Stomach (tissue), 9 donors: ENCODE measurements around the gene SIK3. TPM values are rescaled to one million over a fixed set of nuclear protein-coding genes. Genes with fewer than 3 reads are reported as not detected.

Source experiments
- DNase-seq, 2 donors: peaks; one replicate each; pipeline versions ENCODE4 v3.0.0 to v3.0.0-alpha.2; 2013 to 2019
- H3K27ac ChIP-seq, 5 donors: fragments of 200-600 bp in 4 of 5; sonication (generic) in 4 of 5; one replicate each; pipeline ENCODE4 v1.5.1; 2013 to 2019; ENCODE audit warnings: mild to moderate bottlenecking in 1 of 5, moderate library complexity in 1 of 5
- H3K27me3 ChIP-seq, 3 donors: fragments of 200-600 bp; sonication (generic); one replicate each; pipeline ENCODE4 v1.5.1; 2017 to 2019; ENCODE audit warnings: mixed run types in 1 of 3
- H3K36me3 ChIP-seq, 4 donors: fragments of 200-600 bp; sonication (generic); 1 replicate in 3 of 4; 2 replicates in 1 of 4; pipeline ENCODE4 v1.5.1; 2016 to 2019
- H3K4me1 ChIP-seq, 4 donors: fragments of 200-600 bp; sonication (generic); one replicate each; pipeline ENCODE4 v1.5.1; 2016 to 2019
- H3K4me3 ChIP-seq, 4 donors: fragments of 200-600 bp; sonication (generic) in 3 of 4; one replicate each; pipeline ENCODE4 v1.5.1; 2016 to 2019; ENCODE audit warnings: mild to moderate bottlenecking in 1 of 4
- H3K9me3 ChIP-seq, 4 donors: fragments of 200-600 bp; sonication (generic); one replicate each; pipeline ENCODE4 v1.5.1; 2016 to 2019
- EP300 ChIP-seq: sonication (generic); formaldehyde crosslinking; IDR thresholded peaks from one replicate; pipeline ENCODE4 v1.6.1; 2017; ENCODE audit warnings: antibody characterized with exemption
- POLR2A ChIP-seq, 4 donors: fragments of 450-650 bp; IDR thresholded peaks; one replicate each; pipeline ENCODE4 v1.6.1; 2016; ENCODE audit warnings: antibody characterized with exemption in 4 of 4, control low read depth in 2 of 4, mild to moderate bottlenecking in 1 of 4, moderate library complexity in 1 of 4
- POLR2AphosphoS5 ChIP-seq, 3 donors: sonication (generic); formaldehyde crosslinking; IDR thresholded peaks; one replicate each; pipeline ENCODE4 v1.6.1; 2016; ENCODE audit warnings: antibody characterized with exemption in 3 of 3
- WGBS, 5 donors: extraction: QIAGEN DNeasy Blood & Tissue Kit in 3 of 5; methylation state at CpG; one replicate each; pipeline versions ENCODE4 v1.1.5 to v1.1.7; 2013 to 2018; 5-methylcytosine and 5-hydroxymethylcytosine counted together
- intact Hi-C: fragments of 100-400 bp; cut with DNase I; formaldehyde crosslinking; loops from one replicate; pipeline ENCODE4 v1.15.1; 2023; ENCODE audit warnings: low total_unique reads
- polyA plus RNA-seq, 3 donors: library from polyadenylated mRNA; stranded (reverse); fragments of 200-250 nt; gene quantifications; one replicate each; pipeline ENCODE4 v1.2.3, GENCODE V29; 2013
- total RNA-seq, 5 donors: library from RNA; depleted of rRNA; stranded (reverse); fragments of >200 nt; gene quantifications; one replicate each; pipeline versions ENCODE4 v1.1.0 to v1.2.3, GENCODE V29; 2014 to 2016
- TF ChIP-seq, protein P1 (sequence below), 7 experiments: fragments of 450-650 bp in 4 of 7; fragments of 200-600 bp in 3 of 7; sonication (generic) in 3 of 7; IDR thresholded peaks; one replicate each; pipeline ENCODE4 v1.5.1; 2016 to 2019; ENCODE audit warnings: antibody characterized with exemption in 7 of 7, control low read depth in 2 of 7, mild to moderate bottlenecking in 1 of 7
- donor health status: healthy with polysubstance abuse.
- donor health status: Bipolar disorder and iron deficiency.
- donor health status: healthy.

The SIK3 gene
- total and polyA plus RNA-seq, 8 donors: 6.5 to 97.8 (median 23.7) TPM

DNA sequence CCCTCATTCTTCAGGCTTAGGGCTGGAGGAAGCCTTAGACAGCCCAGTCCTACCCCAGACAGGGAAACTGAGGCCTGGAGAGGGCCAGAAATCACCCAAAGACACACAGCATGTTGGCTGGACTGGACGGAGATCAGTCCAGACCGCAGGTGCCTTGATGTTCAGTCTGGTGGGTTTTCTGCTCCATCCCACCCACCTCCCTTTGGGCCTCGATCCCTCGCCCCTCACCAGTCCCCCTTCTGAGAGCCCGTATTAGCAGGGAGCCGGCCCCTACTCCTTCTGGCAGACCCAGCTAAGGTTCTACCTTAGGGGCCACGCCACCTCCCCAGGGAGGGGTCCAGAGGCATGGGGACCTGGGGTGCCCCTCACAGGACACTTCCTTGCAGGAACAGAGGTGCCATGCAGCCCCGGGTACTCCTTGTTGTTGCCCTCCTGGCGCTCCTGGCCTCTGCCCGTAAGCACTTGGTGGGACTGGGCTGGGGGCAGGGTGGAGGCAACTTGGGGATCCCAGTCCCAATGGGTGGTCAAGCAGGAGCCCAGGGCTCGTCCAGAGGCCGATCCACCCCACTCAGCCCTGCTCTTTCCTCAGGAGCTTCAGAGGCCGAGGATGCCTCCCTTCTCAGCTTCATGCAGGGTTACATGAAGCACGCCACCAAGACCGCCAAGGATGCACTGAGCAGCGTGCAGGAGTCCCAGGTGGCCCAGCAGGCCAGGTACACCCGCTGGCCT is 267.9 kb downstream of the SIK3 start:
- intact Hi-C loops: no loop called here
- Histone ChIP-seq H3K4me1 (peaks cover 4 to 37% (median 17%) of the 10 kb centered on the region in 4 donors), H3K4me3 (no peak overlapping the region), H3K27ac (no peak overlapping the region), H3K9me3 (no peaks in the 10 kb centered on the region), H3K27me3 (no peaks in the 10 kb centered on the region), H3K36me3 (no peaks in the 10 kb centered on the region)
- no peak for DNase-seq
- WGBS, 5 donors: 94 to 99% (median 95%) methylated on average over 16 to 17 of the region's 17 CpGs
- no peak for TF ChIP-seq POLR2AphosphoS5 (IDR thresholded peaks at IDR 0.05)
- TF ChIP-seq, protein P1, sequence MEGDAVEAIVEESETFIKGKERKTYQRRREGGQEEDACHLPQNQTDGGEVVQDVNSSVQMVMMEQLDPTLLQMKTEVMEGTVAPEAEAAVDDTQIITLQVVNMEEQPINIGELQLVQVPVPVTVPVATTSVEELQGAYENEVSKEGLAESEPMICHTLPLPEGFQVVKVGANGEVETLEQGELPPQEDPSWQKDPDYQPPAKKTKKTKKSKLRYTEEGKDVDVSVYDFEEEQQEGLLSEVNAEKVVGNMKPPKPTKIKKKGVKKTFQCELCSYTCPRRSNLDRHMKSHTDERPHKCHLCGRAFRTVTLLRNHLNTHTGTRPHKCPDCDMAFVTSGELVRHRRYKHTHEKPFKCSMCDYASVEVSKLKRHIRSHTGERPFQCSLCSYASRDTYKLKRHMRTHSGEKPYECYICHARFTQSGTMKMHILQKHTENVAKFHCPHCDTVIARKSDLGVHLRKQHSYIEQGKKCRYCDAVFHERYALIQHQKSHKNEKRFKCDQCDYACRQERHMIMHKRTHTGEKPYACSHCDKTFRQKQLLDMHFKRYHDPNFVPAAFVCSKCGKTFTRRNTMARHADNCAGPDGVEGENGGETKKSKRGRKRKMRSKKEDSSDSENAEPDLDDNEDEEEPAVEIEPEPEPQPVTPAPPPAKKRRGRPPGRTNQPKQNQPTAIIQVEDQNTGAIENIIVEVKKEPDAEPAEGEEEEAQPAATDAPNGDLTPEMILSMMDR (IDR thresholded peaks at IDR 0.05): no peak
- no peak for TF ChIP-seq EP300
- no peak for TF ChIP-seq POLR2A (IDR thresholded peaks at IDR 0.05)

- DNase-seq: peak in 1 of 2 donors; percentile 40
- WGBS, 5 donors: 73 to 87% (median 80%) methylated on average over 2 to 9 of the region's 9 CpGs
- Histone ChIP-seq H3K4me1 (peaks cover 0 to 30% (median 10%) of the 10 kb centered on the region in 4 donors), H3K27me3 (no peaks in the 10 kb centered on the region), H3K9me3 (no peaks in the 10 kb centered on the region), H3K4me3 (no peak within 1 kb of the TSS), H3K36me3 (no peaks in the 10 kb centered on the region), H3K27ac (no peak within 1 kb of the TSS)
- intact Hi-C loops: no loop called here
- TF ChIP-seq POLR2A (IDR thresholded peaks at IDR 0.05) (no peak), POLR2AphosphoS5 (IDR thresholded peaks at IDR 0.05) (no peak), EP300 (no peak)
- TF ChIP-seq, protein P1 (IDR thresholded peaks at IDR 0.05): no peak
These were observed 268.6 kb downstream of the SIK3 start, which contains the start of gene APOC3 for GRCh38 chr11:116829525-116830183. Gene APOC3, plus strand, starts transcription at chr11:116829907. Its CDS starts 676 bp downstream, at chr11:116830583.

DNA sequence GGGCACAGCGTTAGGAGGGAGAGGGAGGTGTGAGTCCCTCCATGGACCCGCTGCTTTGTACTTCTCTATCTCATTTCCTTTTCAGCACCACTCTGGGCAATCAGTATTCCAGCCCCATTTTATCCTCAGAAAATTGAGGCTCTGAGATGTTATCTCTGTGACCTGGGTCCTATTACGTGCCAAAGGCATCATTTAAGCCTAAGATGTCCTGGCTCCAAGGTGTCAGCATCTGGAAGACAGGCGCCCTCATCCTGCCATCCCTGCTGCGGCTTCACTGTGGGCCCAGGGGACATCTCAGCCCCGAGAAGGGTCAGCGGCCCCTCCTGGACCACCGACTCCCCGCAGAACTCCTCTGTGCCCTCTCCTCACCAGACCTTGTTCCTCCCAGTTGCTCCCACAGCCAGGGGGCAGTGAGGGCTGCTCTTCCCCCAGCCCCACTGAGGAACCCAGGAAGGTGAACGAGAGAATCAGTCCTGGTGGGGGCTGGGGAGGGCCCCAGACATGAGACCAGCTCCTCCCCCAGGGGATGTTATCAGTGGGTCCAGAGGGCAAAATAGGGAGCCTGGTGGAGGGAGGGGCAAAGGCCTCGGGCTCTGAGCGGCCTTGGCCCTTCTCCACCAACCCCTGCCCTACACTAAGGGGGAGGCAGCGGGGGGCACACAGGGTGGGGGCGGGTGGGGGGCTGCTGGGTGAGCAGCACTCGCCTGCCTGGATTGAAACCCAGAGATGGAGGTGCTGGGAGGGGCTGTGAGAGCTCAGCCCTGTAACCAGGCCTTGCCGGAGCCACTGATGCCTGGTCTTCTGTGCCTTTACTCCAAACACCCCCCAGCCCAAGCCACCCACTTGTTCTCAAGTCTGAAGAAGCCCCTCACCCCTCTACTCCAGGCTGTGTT is 269.4 kb downstream of the SIK3 start:
- H3K27ac ChIP-seq: no peak overlapping the region
- H3K27me3 ChIP-seq: no peaks in the 10 kb centered on the region
- H3K9me3 ChIP-seq: no peaks in the 10 kb centered on the region
- 50 to 68% (median 66%) methylated on average over 10 to 16 of the region's 16 CpGs for WGBS, 5 donors
- H3K36me3 ChIP-seq: no peaks in the 10 kb centered on the region
- peaks cover 0 to 30% (median 10%) of the 10 kb centered on the region in 4 donors for H3K4me1 ChIP-seq
- intact Hi-C loops: no loop called here
- TF ChIP-seq POLR2AphosphoS5 (IDR thresholded peaks at IDR 0.05) (no peak), EP300 (no peak), POLR2A (IDR thresholded peaks at IDR 0.05) (no peak)
- TF ChIP-seq, protein P1 (IDR thresholded peaks at IDR 0.05): no peak
- H3K4me3 ChIP-seq: no peak overlapping the region
- DNase-seq: peak in 1 of 2 donors; percentile 49

DNA sequence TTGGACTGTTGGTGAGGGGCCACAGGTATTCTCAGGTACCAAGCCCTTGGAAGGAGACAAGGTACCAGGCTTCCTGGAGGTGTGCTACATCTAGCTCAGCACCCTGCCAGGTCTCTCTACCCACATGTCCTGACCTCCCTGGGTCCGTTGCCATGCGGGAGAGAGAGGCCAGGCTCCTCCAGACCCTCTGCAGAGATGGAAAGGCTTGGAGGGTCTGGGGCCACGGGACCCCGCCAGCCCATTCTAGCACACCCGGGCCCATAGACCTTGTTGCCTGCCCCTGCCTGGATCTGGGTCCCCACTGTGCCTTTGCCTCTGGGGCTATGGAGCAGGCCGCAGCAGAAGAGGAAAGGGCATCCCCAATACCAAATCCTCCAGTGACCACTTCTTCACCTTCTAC is 270.8 kb downstream of the SIK3 start:
- peaks cover 0 to 25% (median 8%) of the 10 kb centered on the region in 4 donors for H3K4me1 ChIP-seq
- no peak for DNase-seq
- H3K9me3 ChIP-seq: no peaks in the 10 kb centered on the region
- no peaks in the 10 kb centered on the region for H3K27me3 ChIP-seq
- H3K4me3 ChIP-seq: no peak overlapping the region
- WGBS, 5 donors: 84 to 97% (median 95%) methylated on average over 6 of the region's 6 CpGs
- no peaks in the 10 kb centered on the region for H3K36me3 ChIP-seq
- no peak overlapping the region for H3K27ac ChIP-seq
- no peak for TF ChIP-seq POLR2A (IDR thresholded peaks at IDR 0.05)
- TF ChIP-seq POLR2AphosphoS5 (IDR thresholded peaks at IDR 0.05): no peak
- no peak for TF ChIP-seq EP300
- TF ChIP-seq, protein P1 (IDR thresholded peaks at IDR 0.05): no peak
- intact Hi-C loops: no loop called here
